Heart left ventricle (tissue), 16 donors: ENCODE measurements around the gene PTPRN2. TPM values are rescaled to one million over a fixed set of nuclear protein-coding genes. Genes with fewer than 3 reads are reported as not detected.
"Not testable (repeated sequence)": the region's sequence is repeated elsewhere in the genome, so short reads cannot be mapped to it uniquely, and the experiment has no call there.

Experiments
- ATAC-seq, 4 donors: fragments of 200-7000 bp; cut with Tn5 transposase; one replicate each; pipeline ENCODE4 v1.9.1; 2020 to 2022; ENCODE audit warnings: moderate library complexity in 4 of 4, mild to moderate bottlenecking in 3 of 4, moderate number of reproducible peaks in 1 of 4
- DNase-seq, 5 donors: peaks; one replicate each; pipeline ENCODE4 v3.0.0-alpha.2; 2020
- H3K27ac ChIP-seq, 12 donors: fragments of 200-600 bp; sonication (generic) in 4 of 12; one replicate each; pipeline versions ENCODE4 v1.5.0 to v1.8.0; 2016 to 2022; ENCODE audit warnings: mild to moderate bottlenecking in 2 of 12
- H3K27me3 ChIP-seq, 9 donors: fragments of 200-600 bp; sonication (generic) in 2 of 9; one replicate each; pipeline versions ENCODE4 v1.5.1 to v1.8.0; 2016 to 2022; ENCODE audit warnings: mild to moderate bottlenecking in 3 of 9
- H3K36me3 ChIP-seq, 9 donors: fragments of 200-600 bp; sonication (generic) in 2 of 9; one replicate each; pipeline versions ENCODE4 v1.5.0 to v1.8.0; 2018 to 2022; ENCODE audit warnings: mild to moderate bottlenecking in 2 of 9
- H3K4me1 ChIP-seq, 12 donors: fragments of 200-600 bp; sonication (generic) in 4 of 12; one replicate each; pipeline versions ENCODE4 v1.5.0 to v1.8.0; 2016 to 2022; ENCODE audit warnings: mild to moderate bottlenecking in 3 of 12
- H3K4me3 ChIP-seq, 12 donors: fragments of 200-600 bp; sonication (generic) in 4 of 12; one replicate each; pipeline versions ENCODE4 v1.5.0 to v1.8.0; 2017 to 2022; ENCODE audit warnings: mild to moderate bottlenecking in 9 of 12, moderate library complexity in 4 of 12
- H3K9me3 ChIP-seq, 12 donors: fragments of 200-600 bp; sonication (generic) in 4 of 12; one replicate each; pipeline versions ENCODE4 v1.5.0 to v1.8.0; 2016 to 2022; ENCODE audit warnings: mild to moderate bottlenecking in 1 of 12
- POLR2A ChIP-seq, 2 donors: fragments of 450-650 bp; IDR thresholded peaks; one replicate each; pipeline ENCODE4 v1.6.1; 2017; ENCODE audit warnings: antibody characterized with exemption in 2 of 2, mild to moderate bottlenecking in 2 of 2, moderate library complexity in 2 of 2
- WGBS, 4 donors: extraction: QIAGEN DNeasy Blood & Tissue Kit in 2 of 4; methylation state at CpG; one replicate each; pipeline versions ENCODE4 v1.1.5 to v1.1.7; 2013 to 2018; 5-methylcytosine and 5-hydroxymethylcytosine counted together
- intact Hi-C, 10 donors: fragments of 100-400 bp; cut with DNase I; formaldehyde crosslinking; loops; one replicate each; pipeline versions ENCODE4 v1.11.1 to v1.14.2; 2022
- polyA plus RNA-seq, 2 donors: library from polyadenylated mRNA; stranded (reverse); fragments of 200-250 nt; gene quantifications; one replicate each; pipeline ENCODE4 v1.2.3, GENCODE V29; 2013
- total RNA-seq, 9 donors: library from RNA; depleted of rRNA in 2 of 9; stranded (reverse); fragments of >200 nt in 2 of 9; fragmentation: NEBNext Ultra II Directional in 3 of 9; extraction: Animal tissue kit (Norgen Biotek cat#: 25700) in 3 of 9; gene quantifications; one replicate each; pipeline versions ENCODE4 v1.1.0 to v1.2.4, GENCODE V29; 2016 to 2023
- TF ChIP-seq, protein P1 (sequence below), 12 donors: fragments of 200-600 bp; sonication (generic) in 4 of 12; IDR thresholded peaks; one replicate each; pipeline versions ENCODE4 v1.5.0 to v1.8.0; 2018 to 2022; ENCODE audit warnings: antibody characterized with exemption in 12 of 12, mild to moderate bottlenecking in 5 of 12
- donor health status: ischemic (EF 13 %, LVEDD 7.1; RV severe dilation, severe dysfunction).
- donor health status: healthy with polysubstance abuse.
- donor health status: DM: no; HTN: yes; CAD: no.
- donor health status: DM: no; HTN: no; CAD: no.
- donor health status: ischemic (EF 25% LVEDD 6.9; RV normal size, moderate dysfunction).
- donor health status: ischemic (EF 25% LVEDD 5.7; RV mildly dilated, moderate dysfunction).
- donor health status: healthy.
- donor health status: DM: yes; HTN: yes; CAD: no.
- donor health status: ischemic (EF 35%, LVEDD 5.7; RV mildly dilated, moderate dysfunction).
- donor health status: nonischemic (EF 11% LVEDD 7.7; RV severe dilation, severe dysfunction).
- donor health status: DM: yes; HTN: yes; CAD: no.
- donor health status: PGD.
- donor health status: ischemic (EF 29% LVEDD 5.4; RV normal size, mild dysfunction).
- donor health status: nonischemic (EF 23%, LVEDD 6.1; RV moderate dilation, normal function).

The PTPRN2 gene
- total and polyA plus RNA-seq, 11 donors = 0.61 to 2.3 (median 1.3) TPM

DNA sequence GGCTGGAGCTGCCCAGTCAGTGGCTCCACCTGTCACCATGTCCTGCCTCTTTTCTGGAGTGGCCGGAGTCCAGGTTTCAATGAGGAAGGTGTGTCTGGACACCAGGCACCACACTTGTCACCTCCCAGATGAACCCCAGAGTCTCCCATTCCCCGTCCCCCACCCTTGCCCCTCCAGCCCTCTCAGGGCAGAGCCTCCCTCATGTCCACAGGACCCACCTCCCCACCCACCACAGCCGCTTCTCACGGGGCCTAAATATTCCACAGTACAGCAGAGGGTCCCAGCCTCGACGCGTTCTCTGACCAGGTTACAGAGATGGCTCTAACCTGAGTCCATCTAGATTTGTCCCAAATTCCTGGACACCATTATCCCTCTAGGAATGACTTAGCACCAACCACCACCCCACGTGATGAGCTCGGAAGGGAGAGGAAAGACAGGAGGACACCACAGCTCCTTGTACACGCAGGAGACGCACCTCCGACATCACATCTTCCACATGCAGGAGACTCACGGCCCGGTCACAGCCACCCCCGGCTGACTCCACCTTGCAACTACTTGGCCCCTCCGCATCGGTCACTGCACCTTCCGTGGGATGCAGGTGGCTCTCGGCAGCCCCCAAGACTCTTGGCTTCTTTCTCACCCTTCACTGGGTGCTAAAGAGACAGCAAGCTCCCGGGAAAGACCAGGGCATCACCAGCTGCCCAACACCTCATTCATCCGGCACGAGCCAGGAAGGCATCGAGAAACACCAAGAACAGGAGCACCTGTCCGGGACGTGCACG lies 690.7 kb downstream of the PTPRN2 start:
- H3K36me3 ChIP-seq = no peaks in the 10 kb centered on the region
- no peak for DNase-seq
- intact Hi-C loops = no loop called here
- no peak for ATAC-seq
- H3K4me1 ChIP-seq = peaks cover 0 to 5% (median 0%) of the 10 kb centered on the region in 12 donors
- H3K9me3 ChIP-seq = no peaks in the 10 kb centered on the region
- H3K4me3 ChIP-seq = no peak overlapping the region
- WGBS, 4 donors = 85 to 91% (median 89%) methylated on average over 26 of the region's 26 CpGs
- no peak overlapping the region for H3K27ac ChIP-seq
- H3K27me3 ChIP-seq = peaks cover 0 to 9% (median 0%) of the 10 kb centered on the region in 9 donors
- TF ChIP-seq, protein P1, sequence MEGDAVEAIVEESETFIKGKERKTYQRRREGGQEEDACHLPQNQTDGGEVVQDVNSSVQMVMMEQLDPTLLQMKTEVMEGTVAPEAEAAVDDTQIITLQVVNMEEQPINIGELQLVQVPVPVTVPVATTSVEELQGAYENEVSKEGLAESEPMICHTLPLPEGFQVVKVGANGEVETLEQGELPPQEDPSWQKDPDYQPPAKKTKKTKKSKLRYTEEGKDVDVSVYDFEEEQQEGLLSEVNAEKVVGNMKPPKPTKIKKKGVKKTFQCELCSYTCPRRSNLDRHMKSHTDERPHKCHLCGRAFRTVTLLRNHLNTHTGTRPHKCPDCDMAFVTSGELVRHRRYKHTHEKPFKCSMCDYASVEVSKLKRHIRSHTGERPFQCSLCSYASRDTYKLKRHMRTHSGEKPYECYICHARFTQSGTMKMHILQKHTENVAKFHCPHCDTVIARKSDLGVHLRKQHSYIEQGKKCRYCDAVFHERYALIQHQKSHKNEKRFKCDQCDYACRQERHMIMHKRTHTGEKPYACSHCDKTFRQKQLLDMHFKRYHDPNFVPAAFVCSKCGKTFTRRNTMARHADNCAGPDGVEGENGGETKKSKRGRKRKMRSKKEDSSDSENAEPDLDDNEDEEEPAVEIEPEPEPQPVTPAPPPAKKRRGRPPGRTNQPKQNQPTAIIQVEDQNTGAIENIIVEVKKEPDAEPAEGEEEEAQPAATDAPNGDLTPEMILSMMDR (IDR thresholded peaks at IDR 0.05) = no peak
- no peak for TF ChIP-seq POLR2A (IDR thresholded peaks at IDR 0.05)

DNA sequence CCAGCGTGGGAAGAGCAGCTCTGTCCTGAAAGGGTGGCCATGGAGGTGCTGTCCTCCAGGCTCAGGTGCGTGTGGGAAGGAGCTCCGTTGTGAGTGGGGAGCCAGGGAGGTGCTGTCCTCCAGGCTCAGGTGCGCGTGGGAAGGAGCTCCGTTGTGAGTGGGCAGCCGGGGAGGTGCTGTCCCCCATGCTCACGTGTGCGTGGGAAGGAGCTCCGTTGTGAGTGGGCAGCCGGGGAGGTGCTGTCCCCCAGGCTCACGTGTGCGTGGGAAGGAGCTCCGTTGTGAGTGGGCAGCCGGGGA lies 691.3 kb downstream of the PTPRN2 start:
- intact Hi-C loops, H3K27ac ChIP-seq, H3K4me3 ChIP-seq, ATAC-seq, H3K36me3 ChIP-seq, DNase-seq, H3K9me3 ChIP-seq, H3K4me1 ChIP-seq: not testable (repeated sequence)
- H3K27me3 ChIP-seq = peaks cover 0 to 11% (median 0%) of the 10 kb centered on the region in 9 donors
- WGBS, 4 donors = 86 to 94% (median 89%) methylated on average over 15 of the region's 15 CpGs

GRCh38 chr7:157895520-157896375 lies 691.9 kb downstream of the PTPRN2 start:
- WGBS, 4 donors = 67 to 76% (median 71%) methylated on average over 19 of the region's 19 CpGs
- intact Hi-C loops = no loop called here
- no peak overlapping the region for H3K27ac ChIP-seq
- ATAC-seq = peak in 1 of 4 donors; percentile 33
- peaks cover 0 to 5% (median 0%) of the 10 kb centered on the region in 12 donors for H3K4me1 ChIP-seq
- DNase-seq = no peak
- H3K27me3 ChIP-seq = peaks cover 0 to 11% (median 0%) of the 10 kb centered on the region in 9 donors
- no peak overlapping the region for H3K4me3 ChIP-seq
- no peaks in the 10 kb centered on the region for H3K36me3 ChIP-seq
- TF ChIP-seq, protein P1 (IDR thresholded peaks at IDR 0.05) = no peak
- TF ChIP-seq POLR2A (IDR thresholded peaks at IDR 0.05) = no peak
- no peaks in the 10 kb centered on the region for H3K9me3 ChIP-seq

DNA sequence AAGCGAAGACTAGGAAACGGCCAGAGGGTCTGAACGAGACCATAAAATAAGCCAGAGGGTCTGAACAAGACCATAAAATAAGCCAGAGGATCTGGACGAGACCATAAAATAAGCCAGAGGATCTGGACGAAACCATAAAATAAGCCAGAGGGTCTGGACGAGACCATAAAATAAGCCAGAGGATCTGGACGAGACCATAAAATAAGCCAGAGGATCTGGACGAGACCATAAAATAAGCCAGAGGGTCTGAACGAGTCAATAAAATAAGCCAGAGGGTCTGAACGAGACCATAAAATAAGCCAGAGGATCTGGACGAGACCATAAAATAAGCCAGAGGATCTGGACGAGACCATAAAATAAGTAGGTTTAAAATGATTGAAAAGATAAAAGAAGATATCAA lies 692.5 kb downstream of the PTPRN2 start:
- H3K36me3 ChIP-seq, H3K4me1 ChIP-seq, ATAC-seq, H3K9me3 ChIP-seq, H3K27ac ChIP-seq, H3K4me3 ChIP-seq, DNase-seq, intact Hi-C loops: not testable (repeated sequence)
- H3K27me3 ChIP-seq = peaks cover 0 to 15% (median 0%) of the 10 kb centered on the region in 9 donors
- WGBS, 4 donors = 83 to 89% (median 87%) methylated on average over 12 of the region's 12 CpGs

DNA sequence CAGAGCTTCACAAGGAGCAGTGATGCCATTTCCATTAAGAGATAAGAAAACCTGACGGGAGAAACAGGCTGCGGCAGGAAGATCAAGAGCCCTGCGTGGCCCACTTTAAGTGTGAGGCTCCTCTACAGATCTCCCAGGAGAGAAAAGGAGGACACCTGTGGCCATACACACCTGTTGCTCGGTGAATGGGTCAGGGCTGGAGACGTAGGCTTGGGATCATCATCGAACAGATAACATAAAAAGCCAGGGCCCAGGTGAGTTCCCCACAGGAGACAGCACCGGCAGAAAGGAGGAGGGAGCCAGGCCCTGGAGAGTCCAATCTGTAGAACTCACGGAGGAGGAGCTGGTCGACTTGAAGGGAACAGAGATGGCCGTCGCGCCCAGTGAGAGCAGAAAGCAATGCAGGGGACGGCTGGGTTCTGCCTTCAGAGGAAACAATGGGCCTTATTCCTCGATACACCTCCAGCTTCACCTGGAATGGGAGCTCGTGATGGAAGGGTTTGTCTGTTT lies 694.0 kb downstream of the PTPRN2 start:
- Histone ChIP-seq H3K4me1 (no peaks in the 10 kb centered on the region), H3K4me3 (no peak overlapping the region), H3K9me3 (no peaks in the 10 kb centered on the region), H3K27ac (no peak overlapping the region), H3K27me3 (peaks cover 0 to 15% (median 0%) of the 10 kb centered on the region in 9 donors), H3K36me3 (no peaks in the 10 kb centered on the region)
- DNase-seq = peak in 1 of 5 donors; percentile 33
- ATAC-seq = no peak
- WGBS, 4 donors = 82 to 86% (median 84%) methylated on average over 15 of the region's 15 CpGs
- intact Hi-C loops = no loop called here
- no peak for TF ChIP-seq POLR2A (IDR thresholded peaks at IDR 0.05)
- TF ChIP-seq, protein P1 (IDR thresholded peaks at IDR 0.05) = no peak
